Right lobe of liver (tissue), 6 donors: Measurements from ENCODE around the gene TEN1. TPM values are rescaled to one million over a fixed set of nuclear protein-coding genes. Genes with fewer than 3 reads are reported as not detected.

Experiments
- ATAC-seq, 4 donors: fragments of 200-7000 bp; cut with Tn5 transposase; one replicate each; pipeline ENCODE4 v1.9.1; 2020; ENCODE audit warnings: mild to moderate bottlenecking in 4 of 4, moderate library complexity in 4 of 4
- DNase-seq, 3 donors: peaks; one replicate each; pipeline ENCODE4 v3.0.0-alpha.2; 2020
- H3K27ac ChIP-seq, 3 donors: fragments of 200-600 bp; one replicate each; pipeline ENCODE4 v1.8.0; 2022
- H3K27me3 ChIP-seq, 2 donors: fragments of 200-600 bp; one replicate each; pipeline ENCODE4 v1.8.0; 2022
- H3K36me3 ChIP-seq, 4 donors: fragments of 200-600 bp; sonication (generic) in 1 of 4; one replicate each; pipeline versions ENCODE4 v1.5.1 to v1.8.0; 2017 to 2022; ENCODE audit warnings: control low read depth in 1 of 4
- H3K4me1 ChIP-seq, 4 donors: fragments of 200-600 bp; sonication (generic) in 1 of 4; one replicate each; pipeline versions ENCODE4 v1.5.1 to v1.8.0; 2017 to 2022; ENCODE audit warnings: control low read depth in 1 of 4
- H3K4me3 ChIP-seq, 3 donors: fragments of 200-600 bp; one replicate each; pipeline ENCODE4 v1.8.0; 2022
- H3K9me3 ChIP-seq, 4 donors: fragments of 200-600 bp; sonication (generic) in 1 of 4; one replicate each; pipeline versions ENCODE4 v1.5.1 to v1.8.0; 2017 to 2022; ENCODE audit warnings: control low read depth in 1 of 4
- CTCF ChIP-seq, 4 donors: fragments of 200-600 bp in 3 of 4; fragments of 450-650 bp in 1 of 4; IDR thresholded peaks; one replicate each; pipeline versions ENCODE4 v1.5.1 to v1.8.0; 2016 to 2022; ENCODE audit warnings: antibody characterized with exemption in 4 of 4, mild to moderate bottlenecking in 2 of 4
- POLR2A ChIP-seq: fragments of 450-650 bp; IDR thresholded peaks from one replicate; pipeline ENCODE4 v1.6.1; 2017; ENCODE audit warnings: antibody characterized with exemption, mild to moderate bottlenecking
- WGBS: methylation state at CpG from one replicate; pipeline ENCODE4 v1.1.6; 2018; ENCODE audit warnings: low coverage, low lambda C conversion rate; ENCODE audit not compliant: insufficient coverage; ENCODE audit errors: missing lambda C conversion rate; 5-methylcytosine and 5-hydroxymethylcytosine counted together
- intact Hi-C, 2 donors: fragments of 100-400 bp; cut with DNase I; formaldehyde crosslinking; loops; one replicate each; pipeline versions ENCODE4 v1.11.2 to v1.14.1; 2022
- total RNA-seq, 6 experiments: library from RNA; depleted of rRNA in 2 of 6; stranded (reverse); fragments of >200 nt in 2 of 6; fragmentation: NEBNext Ultra II Directional in 3 of 6; extraction: Animal tissue kit (Norgen Biotek cat#: 25700) in 3 of 6; gene quantifications; one replicate each; pipeline versions ENCODE4 v1.1.0 to v1.2.4, GENCODE V29; 2016 to 2023
- donor health status: DM: no; HTN: yes; CAD: no.
- donor health status: DM: no; HTN: no; CAD: no.
- donor health status: DM: no; HTN: no; CAD: no.
- donor health status: DM: no; HTN: yes; CAD: no.
- donor health status: DM: no; HTN: yes; CAD: no.

The TEN1 gene
- total RNA-seq, 6 experiments from 2014 or later: 6.9 to 25.2 (median 14.1) TPM

GRCh38 chr17:76049836-76050537 is 70.9 kb downstream of the TEN1 start:
- no peaks in the 10 kb centered on the region for H3K4me1 ChIP-seq
- DNase-seq (no peak), ATAC-seq (no peak)
- H3K27ac ChIP-seq: no peak overlapping the region
- TF ChIP-seq POLR2A (no peak), CTCF (IDR thresholded peaks at IDR 0.05) (no peak)
- intact Hi-C loops: no loop called here
- H3K4me3 ChIP-seq: no peak overlapping the region
- H3K36me3 ChIP-seq: peaks cover 0 to 89% (median 46%) of the 10 kb centered on the region in 4 donors
- H3K9me3 ChIP-seq: no peaks in the 10 kb centered on the region
- H3K27me3 ChIP-seq: no peaks in the 10 kb centered on the region
- 87% methylated on average over 7 of the region's 15 CpGs for WGBS

Other genes starting within 250 kb of the TEN1 start
- 10 to 100 TPM; 38.6 to 87.4 (median 76.9) TPM for gene GALK1, start 214.0 kb upstream of the TEN1 start, total RNA-seq
- gene UNK, start 194.4 kb upstream of the TEN1 start, total RNA-seq: 10 to 100 TPM in 4 of 6 experiments, 1 to 10 TPM in 2; 5.8 to 29.2 (median 11.1) TPM
- 10 to 100 TPM in 3 of 6 experiments, 1 to 10 TPM in 3; 3.4 to 12.5 (median 10.7) TPM for gene UNC13D, start 134.8 kb upstream of the TEN1 start, total RNA-seq
- 10 to 100 TPM; 57.5 to 99.2 (median 68.7) TPM for gene WBP2, start 123.9 kb upstream of the TEN1 start, total RNA-seq
- gene TRIM47, start 100.7 kb upstream of the TEN1 start, total RNA-seq: 10 to 100 TPM in 5 of 6 experiments, 1 to 10 TPM in 1; 9.1 to 27.0 (median 21.5) TPM
- 1 to 10 TPM; 5.9 to 8.1 (median 7.6) TPM for gene TRIM65, start 82.3 kb upstream of the TEN1 start, total RNA-seq
- 10 to 100 TPM; 46.1 to 79.8 (median 57.3) TPM for gene MRPL38, start 74.4 kb upstream of the TEN1 start, total RNA-seq
- gene FBF1, start 38.2 kb upstream of the TEN1 start, total RNA-seq: 1 to 10 TPM in 5 of 6 experiments, under 1 TPM in 1; 0.86 to 3.1 (median 2.7) TPM
- 100 to 1,000 TPM; 112 to 202 (median 190) TPM for gene ACOX1, start 74 bp upstream of the TEN1 start, total RNA-seq
- gene CDK3, start 21.6 kb downstream of the TEN1 start, total RNA-seq: 10 to 100 TPM in 1 of 6 experiments, 1 to 10 TPM in 5; 2.2 to 11.0 (median 3.1) TPM
- gene EVPL, start 48.1 kb downstream of the TEN1 start, total RNA-seq: under 1 TPM in 1 of 6 experiments, not detected in 5; 0.62 TPM
- gene SRP68, start 93.3 kb downstream of the TEN1 start, total RNA-seq: 10 to 100 TPM; 31.0 to 37.0 (median 35.1) TPM
- under 1 TPM in 1 of 6 experiments, not detected in 5; 0.18 TPM for gene GALR2, start 95.5 kb downstream of the TEN1 start, total RNA-seq
- not detected for gene ZACN, start 99.9 kb downstream of the TEN1 start, total RNA-seq
- gene EXOC7, start 124.5 kb downstream of the TEN1 start, total RNA-seq: 10 to 100 TPM; 38.5 to 57.9 (median 50.6) TPM
- under 1 TPM in 3 of 6 experiments, not detected in 3; 0.06 to 0.12 (median 0.11) TPM for gene FOXJ1, start 162.0 kb downstream of the TEN1 start, total RNA-seq